C4-2B (cell line): ENCODE results near the gene GRK3.
"Not testable (repeated sequence)": the region's sequence is repeated elsewhere in the genome, so short reads cannot be mapped to it uniquely, and the experiment has no call there.

Source experiments
- CTCF ChIP-seq: fragments of 450-650 bp; conservative IDR thresholded peaks from 2 replicates; pipeline ENCODE4 v1.5.1; 2017; ENCODE audit warnings: mild to moderate bottlenecking
- ZFX ChIP-seq: fragments of 450-650 bp; IDR thresholded peaks from 2 replicates; pipeline ENCODE4 v1.6.1; 2017

- not testable (repeated sequence) for TF ChIP-seq CTCF, ZFX
Observed at GRCh38 chr22:25525804-25526584, 38.5 kb upstream of the GRK3 start.
